Liver (tissue), 9 donors: ENCODE measurements around the gene TEX19. TPM values are rescaled to one million over a fixed set of nuclear protein-coding genes. Genes with fewer than 3 reads are reported as not detected.

Experiments
- DNase-seq: peaks from one replicate; pipeline ENCODE4 v3.0.0-alpha.2; 2017; ENCODE audit warnings: low spot score
- H3K27ac ChIP-seq, 2 donors: one replicate each; pipeline ENCODE4 v1.7.0; 2013; ENCODE audit warnings: inconsistent platforms in 2 of 2, low read length in 2 of 2, control low read depth in 1 of 2, low read depth in 1 of 2, mild to moderate bottlenecking in 1 of 2
- H3K27me3 ChIP-seq, 4 donors: one replicate each; pipeline versions ENCODE4 v1.6.1 to v1.7.0; 2013; ENCODE audit warnings: low read length in 3 of 4, inconsistent platforms in 1 of 4, mild to moderate bottlenecking in 1 of 4, moderate library complexity in 1 of 4; ENCODE audit not compliant: control insufficient read depth in 4 of 4, insufficient read depth in 4 of 4
- H3K36me3 ChIP-seq, 4 donors: one replicate each; pipeline versions ENCODE4 v1.6.1 to v1.7.0; 2013; ENCODE audit warnings: low read length in 3 of 4, mild to moderate bottlenecking in 3 of 4, low read depth in 1 of 4, moderate library complexity in 1 of 4; ENCODE audit not compliant: control insufficient read depth in 4 of 4, insufficient read depth in 3 of 4
- H3K4me1 ChIP-seq, 4 donors: one replicate each; pipeline versions ENCODE4 v1.6.1 to v1.7.0; 2013; ENCODE audit warnings: low read length in 3 of 4, mild to moderate bottlenecking in 3 of 4, moderate library complexity in 1 of 4; ENCODE audit not compliant: control insufficient read depth in 4 of 4, insufficient read depth in 4 of 4
- H3K4me3 ChIP-seq, 3 donors: one replicate each; pipeline versions ENCODE4 v1.6.1 to v1.7.0; 2013; ENCODE audit warnings: low read length in 3 of 3, control low read depth in 1 of 3, low read depth in 1 of 3, mild to moderate bottlenecking in 1 of 3
- H3K9ac ChIP-seq, 2 donors: one replicate each; pipeline ENCODE4 v1.7.0; 2013; ENCODE audit warnings: low read length in 2 of 2, mild to moderate bottlenecking in 2 of 2, moderate library complexity in 2 of 2, control low read depth in 1 of 2, low read depth in 1 of 2
- H3K9me3 ChIP-seq, 4 donors: one replicate each; pipeline versions ENCODE4 v1.6.1 to v1.7.0; 2013; ENCODE audit warnings: low read length in 3 of 4; ENCODE audit not compliant: control insufficient read depth in 4 of 4
- EGR1 ChIP-seq, 2 donors: IDR thresholded peaks; 2 replicates each; pipeline ENCODE4 v1.6.1; 2016 to 2018; ENCODE audit warnings: antibody characterized with exemption in 2 of 2, low read depth in 2 of 2
- FOXA1 ChIP-seq: IDR thresholded peaks from 2 replicates; pipeline ENCODE4 v1.6.1; 2016; ENCODE audit warnings: antibody characterized with exemption
- FOXA2 ChIP-seq: IDR thresholded peaks from 2 replicates; pipeline ENCODE4 v1.6.1; 2016; ENCODE audit warnings: antibody characterized with exemption
- GABPA ChIP-seq, 2 donors: IDR thresholded peaks in 1 of 2; conservative IDR thresholded peaks in 1 of 2; 2 replicates each; pipeline ENCODE4 v1.6.1; 2016; ENCODE audit warnings: antibody characterized with exemption in 2 of 2, mild to moderate bottlenecking in 1 of 2, moderate library complexity in 1 of 2
- HNF4A ChIP-seq, 2 donors: conservative IDR thresholded peaks; 2 replicates each; pipeline ENCODE4 v1.6.1; 2016; ENCODE audit warnings: antibody characterized with exemption in 2 of 2, mild to moderate bottlenecking in 2 of 2
- HNF4G ChIP-seq: IDR thresholded peaks from 2 replicates; pipeline ENCODE4 v1.6.1; 2016; ENCODE audit warnings: antibody characterized with exemption
- JUND ChIP-seq, 2 donors: IDR thresholded peaks; 2 replicates each; pipeline ENCODE4 v1.6.1; 2016; ENCODE audit warnings: antibody characterized with exemption in 2 of 2
- NR2F2 ChIP-seq: IDR thresholded peaks from 2 replicates; pipeline ENCODE4 v1.6.1; 2016; ENCODE audit warnings: antibody characterized with exemption
- RAD21 ChIP-seq, 2 donors: IDR thresholded peaks; 2 replicates each; pipeline ENCODE4 v1.6.1; 2016; ENCODE audit warnings: antibody characterized with exemption in 2 of 2, mild to moderate bottlenecking in 2 of 2
- RXRA ChIP-seq, 2 donors: IDR thresholded peaks; 2 replicates each; pipeline ENCODE4 v1.6.1; 2017 to 2018; ENCODE audit warnings: antibody characterized with exemption in 2 of 2, mild to moderate bottlenecking in 1 of 2
- SP1 ChIP-seq: IDR thresholded peaks from 2 replicates; pipeline ENCODE4 v1.6.1; 2018; ENCODE audit warnings: antibody characterized with exemption, mild to moderate bottlenecking
- TAF1 ChIP-seq: conservative IDR thresholded peaks from 2 replicates; pipeline ENCODE4 v1.6.1; 2016; ENCODE audit warnings: antibody characterized with exemption, mild to moderate bottlenecking
- YY1 ChIP-seq: IDR thresholded peaks from 2 replicates; pipeline ENCODE4 v1.6.1; 2016; ENCODE audit warnings: antibody characterized with exemption, mild to moderate bottlenecking
- WGBS: extraction: QIAGEN DNeasy Blood & Tissue Kit; methylation state at CpG from one replicate; pipeline ENCODE4 v1.1.7; 2013; 5-methylcytosine and 5-hydroxymethylcytosine counted together
- polyA plus RNA-seq, 2 donors: library from polyadenylated mRNA; stranded (reverse) in 1 of 2; unstranded in 1 of 2; fragments of 200-250 nt in 1 of 2; fragments of >200 nt in 1 of 2; fragmentation: Nextera tagmentation in 1 of 2; extraction: Ambion mirVana in 1 of 2; gene quantifications; one replicate each; pipeline versions ENCODE4 v1.2.1 to v1.2.3, GENCODE V29; 2013 to 2015
- total RNA-seq, 2 donors: library from RNA; depleted of rRNA; stranded (reverse); fragments of >200 nt; gene quantifications; one replicate each; pipeline ENCODE4 v1.2.3, GENCODE V29; 2014
- TF ChIP-seq, protein P1 (sequence below): IDR thresholded peaks from 2 replicates; pipeline ENCODE4 v1.6.1; 2016; ENCODE audit warnings: antibody characterized with exemption, mild to moderate bottlenecking
- TF ChIP-seq, protein P2 (sequence below): IDR thresholded peaks from 2 replicates; pipeline ENCODE4 v1.6.1; 2016; ENCODE audit warnings: antibody characterized with exemption
- TF ChIP-seq, protein P3 (sequence below): IDR thresholded peaks from 2 replicates; pipeline ENCODE4 v1.6.1; 2016; ENCODE audit warnings: antibody characterized with exemption
- TF ChIP-seq, protein P4 (sequence below): fragments of 150-350 bp; IDR thresholded peaks from 2 replicates; pipeline ENCODE4 v1.5.1; 2017; ENCODE audit warnings: improper control_type of control experiment, low read depth, low read length; ENCODE audit not compliant: missing input control
- TF ChIP-seq, protein P5 (sequence below): IDR thresholded peaks from 2 replicates; pipeline ENCODE4 v1.6.1; 2016; ENCODE audit warnings: antibody characterized with exemption
- donor health status: healthy.
- donor health status: healthy.
- donor health status: healthy.
- donor health status: healthy.
- donor health status: healthy.

Gene TEX19
- total and polyA plus RNA-seq, 4 donors: 0.14 TPM; not detected in 3

DNA sequence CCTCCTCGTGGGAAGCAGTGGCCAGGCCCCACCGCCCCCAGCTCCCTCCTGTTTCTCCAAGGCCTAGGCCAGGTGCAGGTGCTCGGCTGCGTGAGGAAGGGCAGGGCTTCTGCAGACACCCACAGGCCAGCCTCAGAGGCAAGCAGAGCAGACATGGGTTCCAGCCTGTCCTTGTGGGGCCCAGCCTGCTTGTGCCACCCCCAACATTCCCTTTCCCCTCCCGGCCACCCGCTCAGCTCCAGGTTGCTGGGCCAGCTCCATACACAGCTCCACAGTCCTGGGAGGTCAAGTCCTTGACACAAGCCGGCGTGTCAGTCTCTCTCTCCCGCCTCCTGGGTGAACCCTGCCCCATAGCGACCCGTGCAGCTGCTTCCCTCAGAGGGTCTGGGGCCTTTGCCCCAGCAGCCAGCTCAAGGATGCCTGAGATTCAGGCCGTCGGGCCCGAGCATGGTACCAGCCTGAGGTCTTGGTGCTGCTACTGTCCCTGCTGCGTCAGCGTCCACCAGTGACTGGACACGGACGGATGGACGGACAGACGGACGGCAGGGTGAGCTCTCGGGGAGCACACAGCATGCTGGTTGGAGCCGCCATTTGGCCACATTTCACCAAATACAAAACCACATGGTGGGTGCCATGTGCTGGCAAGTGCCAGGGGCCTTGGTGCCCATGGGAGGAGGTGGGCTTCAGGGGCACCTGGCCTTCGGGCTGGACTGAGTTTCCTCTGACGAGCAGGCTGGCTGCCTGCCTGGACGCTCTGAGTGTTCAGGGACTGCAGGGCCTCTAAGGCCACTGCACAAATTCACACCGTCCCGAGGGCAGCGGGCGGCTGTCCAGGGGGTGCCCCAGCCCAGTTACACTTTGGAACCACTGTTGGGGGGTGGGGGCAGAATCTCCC is 33.5 kb upstream of the TEX19 start:
- Histone ChIP-seq H3K27ac (peak overlapping the region; percentile 39 to 80), H3K9ac (no peak overlapping the region), H3K36me3 (peaks cover 0 to 1% (median 0%) of the 10 kb centered on the region in 4 donors), H3K4me3 (no peak overlapping the region), H3K9me3 (no peaks in the 10 kb centered on the region), H3K4me1 (peaks cover 19 to 61% (median 41%) of the 10 kb centered on the region in 4 donors), H3K27me3 (no peaks in the 10 kb centered on the region)
- WGBS: 58% methylated on average over 30 of the region's 30 CpGs
- TF ChIP-seq TAF1 (no peak), RAD21 (IDR thresholded peaks at IDR 0.05) (peak in 1 of 2 donors; percentile 40), JUND (IDR thresholded peaks at IDR 0.05) (no peak), RXRA (IDR thresholded peaks at IDR 0.05) (peak; percentile 64 to 72), SP1 (peak; percentile 77), FOXA1 (no peak), HNF4A (conservative IDR thresholded peaks at IDR 0.05) (peak; percentile 64 to 81)
- DNase-seq: no peak

DNA sequence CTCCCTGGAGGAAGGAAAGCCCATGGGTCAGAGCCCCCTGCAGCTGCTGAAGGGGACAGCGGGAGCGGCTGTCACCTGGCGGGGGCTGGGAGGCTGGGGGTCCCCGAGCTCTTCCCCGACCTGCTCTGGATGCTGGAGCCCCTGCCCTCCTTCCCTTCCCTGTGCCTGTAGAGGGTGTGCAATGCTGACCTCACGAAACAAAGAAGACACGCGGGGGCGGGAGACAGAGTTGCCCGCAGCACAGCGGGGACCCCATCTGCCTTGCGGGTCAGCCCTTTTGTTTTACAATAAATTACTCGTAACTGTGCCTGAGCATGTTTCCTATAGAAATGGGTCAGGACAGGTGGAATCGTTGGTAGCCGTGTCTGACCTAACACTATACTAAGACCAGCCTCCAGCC is 31.8 kb upstream of the TEX19 start:
- Histone ChIP-seq H3K27ac (peak overlapping the region in 1 of 2 donors; percentile 13), H3K36me3 (no peaks in the 10 kb centered on the region), H3K4me1 (peaks cover 21 to 61% (median 41%) of the 10 kb centered on the region in 4 donors), H3K9ac (no peak overlapping the region), H3K4me3 (no peak overlapping the region), H3K9me3 (no peaks in the 10 kb centered on the region), H3K27me3 (no peaks in the 10 kb centered on the region)
- 89% methylated on average over 15 of the region's 15 CpGs for WGBS
- TF ChIP-seq SP1 (no peak), EGR1 (IDR thresholded peaks at IDR 0.05; ENCODE audit: low read depth in 2 of 2) (no peak), GABPA (IDR thresholded peaks at IDR 0.05 in 1 of 2, conservative IDR thresholded peaks at IDR 0.05 in 1 of 2) (no peak), HNF4A (conservative IDR thresholded peaks at IDR 0.05) (no peak), JUND (IDR thresholded peaks at IDR 0.05) (no peak), NR2F2 (no peak), RAD21 (IDR thresholded peaks at IDR 0.05) (no peak), YY1 (no peak), RXRA (IDR thresholded peaks at IDR 0.05) (no peak), HNF4G (no peak), FOXA2 (no peak), TAF1 (no peak), FOXA1 (no peak)
- TF ChIP-seq, protein P1, sequence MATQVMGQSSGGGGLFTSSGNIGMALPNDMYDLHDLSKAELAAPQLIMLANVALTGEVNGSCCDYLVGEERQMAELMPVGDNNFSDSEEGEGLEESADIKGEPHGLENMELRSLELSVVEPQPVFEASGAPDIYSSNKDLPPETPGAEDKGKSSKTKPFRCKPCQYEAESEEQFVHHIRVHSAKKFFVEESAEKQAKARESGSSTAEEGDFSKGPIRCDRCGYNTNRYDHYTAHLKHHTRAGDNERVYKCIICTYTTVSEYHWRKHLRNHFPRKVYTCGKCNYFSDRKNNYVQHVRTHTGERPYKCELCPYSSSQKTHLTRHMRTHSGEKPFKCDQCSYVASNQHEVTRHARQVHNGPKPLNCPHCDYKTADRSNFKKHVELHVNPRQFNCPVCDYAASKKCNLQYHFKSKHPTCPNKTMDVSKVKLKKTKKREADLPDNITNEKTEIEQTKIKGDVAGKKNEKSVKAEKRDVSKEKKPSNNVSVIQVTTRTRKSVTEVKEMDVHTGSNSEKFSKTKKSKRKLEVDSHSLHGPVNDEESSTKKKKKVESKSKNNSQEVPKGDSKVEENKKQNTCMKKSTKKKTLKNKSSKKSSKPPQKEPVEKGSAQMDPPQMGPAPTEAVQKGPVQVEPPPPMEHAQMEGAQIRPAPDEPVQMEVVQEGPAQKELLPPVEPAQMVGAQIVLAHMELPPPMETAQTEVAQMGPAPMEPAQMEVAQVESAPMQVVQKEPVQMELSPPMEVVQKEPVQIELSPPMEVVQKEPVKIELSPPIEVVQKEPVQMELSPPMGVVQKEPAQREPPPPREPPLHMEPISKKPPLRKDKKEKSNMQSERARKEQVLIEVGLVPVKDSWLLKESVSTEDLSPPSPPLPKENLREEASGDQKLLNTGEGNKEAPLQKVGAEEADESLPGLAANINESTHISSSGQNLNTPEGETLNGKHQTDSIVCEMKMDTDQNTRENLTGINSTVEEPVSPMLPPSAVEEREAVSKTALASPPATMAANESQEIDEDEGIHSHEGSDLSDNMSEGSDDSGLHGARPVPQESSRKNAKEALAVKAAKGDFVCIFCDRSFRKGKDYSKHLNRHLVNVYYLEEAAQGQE: no peak
- TF ChIP-seq, protein P2, sequence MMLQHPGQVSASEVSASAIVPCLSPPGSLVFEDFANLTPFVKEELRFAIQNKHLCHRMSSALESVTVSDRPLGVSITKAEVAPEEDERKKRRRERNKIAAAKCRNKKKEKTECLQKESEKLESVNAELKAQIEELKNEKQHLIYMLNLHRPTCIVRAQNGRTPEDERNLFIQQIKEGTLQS: no peak
- TF ChIP-seq, protein P3, sequence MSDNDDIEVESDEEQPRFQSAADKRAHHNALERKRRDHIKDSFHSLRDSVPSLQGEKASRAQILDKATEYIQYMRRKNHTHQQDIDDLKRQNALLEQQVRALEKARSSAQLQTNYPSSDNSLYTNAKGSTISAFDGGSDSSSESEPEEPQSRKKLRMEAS: no peak
- TF ChIP-seq, protein P4, sequence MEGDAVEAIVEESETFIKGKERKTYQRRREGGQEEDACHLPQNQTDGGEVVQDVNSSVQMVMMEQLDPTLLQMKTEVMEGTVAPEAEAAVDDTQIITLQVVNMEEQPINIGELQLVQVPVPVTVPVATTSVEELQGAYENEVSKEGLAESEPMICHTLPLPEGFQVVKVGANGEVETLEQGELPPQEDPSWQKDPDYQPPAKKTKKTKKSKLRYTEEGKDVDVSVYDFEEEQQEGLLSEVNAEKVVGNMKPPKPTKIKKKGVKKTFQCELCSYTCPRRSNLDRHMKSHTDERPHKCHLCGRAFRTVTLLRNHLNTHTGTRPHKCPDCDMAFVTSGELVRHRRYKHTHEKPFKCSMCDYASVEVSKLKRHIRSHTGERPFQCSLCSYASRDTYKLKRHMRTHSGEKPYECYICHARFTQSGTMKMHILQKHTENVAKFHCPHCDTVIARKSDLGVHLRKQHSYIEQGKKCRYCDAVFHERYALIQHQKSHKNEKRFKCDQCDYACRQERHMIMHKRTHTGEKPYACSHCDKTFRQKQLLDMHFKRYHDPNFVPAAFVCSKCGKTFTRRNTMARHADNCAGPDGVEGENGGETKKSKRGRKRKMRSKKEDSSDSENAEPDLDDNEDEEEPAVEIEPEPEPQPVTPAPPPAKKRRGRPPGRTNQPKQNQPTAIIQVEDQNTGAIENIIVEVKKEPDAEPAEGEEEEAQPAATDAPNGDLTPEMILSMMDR: no peak
- TF ChIP-seq, protein P5, sequence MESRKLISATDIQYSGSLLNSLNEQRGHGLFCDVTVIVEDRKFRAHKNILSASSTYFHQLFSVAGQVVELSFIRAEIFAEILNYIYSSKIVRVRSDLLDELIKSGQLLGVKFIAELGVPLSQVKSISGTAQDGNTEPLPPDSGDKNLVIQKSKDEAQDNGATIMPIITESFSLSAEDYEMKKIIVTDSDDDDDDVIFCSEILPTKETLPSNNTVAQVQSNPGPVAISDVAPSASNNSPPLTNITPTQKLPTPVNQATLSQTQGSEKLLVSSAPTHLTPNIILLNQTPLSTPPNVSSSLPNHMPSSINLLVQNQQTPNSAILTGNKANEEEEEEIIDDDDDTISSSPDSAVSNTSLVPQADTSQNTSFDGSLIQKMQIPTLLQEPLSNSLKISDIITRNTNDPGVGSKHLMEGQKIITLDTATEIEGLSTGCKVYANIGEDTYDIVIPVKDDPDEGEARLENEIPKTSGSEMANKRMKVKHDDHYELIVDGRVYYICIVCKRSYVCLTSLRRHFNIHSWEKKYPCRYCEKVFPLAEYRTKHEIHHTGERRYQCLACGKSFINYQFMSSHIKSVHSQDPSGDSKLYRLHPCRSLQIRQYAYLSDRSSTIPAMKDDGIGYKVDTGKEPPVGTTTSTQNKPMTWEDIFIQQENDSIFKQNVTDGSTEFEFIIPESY: no peak
- DNase-seq: no peak
